ENCODE data around the gene SP1. TPM values are rescaled to one million over a fixed set of nuclear protein-coding genes. Genes with fewer than 3 reads are reported as not detected.

Gene SP1
- total and polyA plus RNA-seq, 9 of the 15 experiments (the other 6 are each of a cell fraction or from before 2014, with no cell fraction given): 8.0 to 65.5 (median 41.6) TPM

- ATAC-seq (no peak), DNase-seq (ENCODE audit: extremely low read depth in 1 of 4, low spot score in 3 of 4) (no peak), FAIRE-seq (no peak)
- peaks cover 21% of the 10 kb centered on the region for H4K20me1 ChIP-seq (replicated peaks; ENCODE audit: control insufficient read depth, insufficient read depth, low read length)
- H3K4me1 ChIP-seq (replicated peaks in 1 of 2; ENCODE audit: control insufficient read depth in 2 of 2, insufficient read depth in 2 of 2, low read length in 2 of 2): peaks cover 0 to 3% of the 10 kb centered on the region in 2 experiments; a peak in 1 of 5 replicates
- in situ Hi-C loops (cut with MboI) (no loop called here), intact Hi-C loops (cut with micrococcal nuclease) (no loop called here)
- H3K4me3 ChIP-seq: no peak overlapping the region
- 78% methylated on average over 2 of the region's 2 CpGs for WGBS (ENCODE audit: insufficient coverage, low coverage, missing lambda C conversion rate)
- peaks cover 80% of the 10 kb centered on the region for H3K79me2 ChIP-seq (ENCODE audit: control insufficient read depth, insufficient read depth, low read length)
- no peak overlapping the region for H3K27ac ChIP-seq (ENCODE audit: extremely low read depth, low read depth, low read length)
- no peak for TF ChIP-seq USF1 (CRISPR knock-in tag; IDR thresholded peaks at IDR 0.05)
- TF ChIP-seq E2F3 (CRISPR knock-in tag; IDR thresholded peaks at IDR 0.05): no peak
- no peak for TF ChIP-seq ARNT (IDR thresholded peaks at IDR 0.05)
- TF ChIP-seq USF2 (CRISPR knock-in tag; IDR thresholded peaks at IDR 0.05): no peak
- no peak for TF ChIP-seq SMAD3 (CRISPR knock-in tag; conservative IDR thresholded peaks at IDR 0.05)
- no peak for TF ChIP-seq CBFB (CRISPR knock-in tag; IDR thresholded peaks at IDR 0.05)
- H3K36me3 ChIP-seq (ENCODE audit: control insufficient read depth, insufficient read depth, low read length): peaks cover 100% of the 10 kb centered on the region
- no peak overlapping the region for H2AFZ ChIP-seq (ENCODE audit: low read depth, low read length)
- no peak overlapping the region for H3K9ac ChIP-seq (ENCODE audit: insufficient read depth in 1 of 2, low read depth in 2 of 2, low read length in 2 of 2)
- ChIA-PET CTCF (ENCODE audit: low intra/inter-chr PET ratio) (interaction anchor here (1.1 kb wide), 1 partner anchor 43 kb away, joined by 3 read pairs; no protein-coding TSS in a partner anchor), POLR2A (interaction anchor here (1.3 to 8.8 kb wide), 4 partner anchors 9 to 35 kb away, joined by 3 to 87 read pairs (median 16); partner anchors contain the start of gene TARBP2)
- TSS peak; percentile 2 for BruUV-seq (replicated peaks)
- H3K27me3 ChIP-seq (ENCODE audit: control insufficient read depth in 2 of 2, insufficient read depth in 2 of 2, low read length in 2 of 2): no peaks in the 10 kb centered on the region
- H3K4me2 ChIP-seq (ENCODE audit: insufficient read depth, low read length): no peak overlapping the region
- H3K9me3 ChIP-seq (replicated peaks; ENCODE audit: control insufficient read depth, insufficient read depth, low read depth, low read length): no peaks in the 10 kb centered on the region
- no peaks in the 10 kb centered on the region for H3K9me1 ChIP-seq (ENCODE audit: control insufficient read depth, insufficient read depth, low read length)
These were observed 85.7 kb downstream of the SP1 start for GRCh38 chr12:53465679-53466078.

Other genes with a start within 250 kb of the SP1 start
Only the 7 nearest of the 16 such genes appear.
- gene PFDN5, start 84.6 kb upstream of the SP1 start, total RNA-seq (2014; rRNA removed): 395 and 475 TPM in 2 replicates
- gene PFDN5, start 84.6 kb upstream of the SP1 start, total RNA-seq (2014; rRNA removed; fragmentation: Illumina TruSeq; extraction: Trizol): 742 and 748 TPM in 2 replicates
- gene PFDN5, start 84.6 kb upstream of the SP1 start, total RNA-seq (2015; rRNA removed; fragmentation: Illumina TruSeq; extraction: Trizol): 576 and 603 TPM in 2 replicates
- 361 and 366 TPM in 2 replicates for gene PFDN5, start 84.6 kb upstream of the SP1 start, total RNA-seq (2021)
- gene PFDN5, start 84.6 kb upstream of the SP1 start, polyA plus RNA-seq (2011; rRNA removed): 988 and 1,156 TPM in 2 replicates
- 540 and 563 TPM in 2 replicates for gene PFDN5, start 84.6 kb upstream of the SP1 start, polyA plus RNA-seq (2014; fragmentation: Illumina TruSeq; extraction: Trizol)
- 1,000 to 10,000 TPM; 1,505 to 1,636 TPM for gene PFDN5, start 84.6 kb upstream of the SP1 start, polyA plus RNA-seq (2014; fragmentation: Nextera tagmentation; extraction: Ambion mirVana)
- 707 and 867 TPM in 2 replicates for gene PFDN5, start 84.6 kb upstream of the SP1 start, polyA plus RNA-seq (2014; rRNA removed)
- gene MYG1, start 80.5 kb upstream of the SP1 start, total RNA-seq (2014; rRNA removed): 1.8 and 2.9 TPM in 2 replicates
- gene MYG1, start 80.5 kb upstream of the SP1 start, total RNA-seq (2014; rRNA removed; fragmentation: Illumina TruSeq; extraction: Trizol): 0.86 and 1.1 TPM in 2 replicates
- 3.0 and 3.3 TPM in 2 replicates for gene MYG1, start 80.5 kb upstream of the SP1 start, total RNA-seq (2015; rRNA removed; fragmentation: Illumina TruSeq; extraction: Trizol)
- 3.9 and 4.6 TPM in 2 replicates for gene MYG1, start 80.5 kb upstream of the SP1 start, total RNA-seq (2021)
- 3.0 and 7.2 TPM in 2 replicates for gene MYG1, start 80.5 kb upstream of the SP1 start, polyA plus RNA-seq (2011; rRNA removed)
- 1.7 and 2.1 TPM in 2 replicates for gene MYG1, start 80.5 kb upstream of the SP1 start, polyA plus RNA-seq (2014; fragmentation: Illumina TruSeq; extraction: Trizol)
- gene MYG1, start 80.5 kb upstream of the SP1 start, polyA plus RNA-seq (2014; fragmentation: Nextera tagmentation; extraction: Ambion mirVana): 1 to 10 TPM in 1 of 2 experiments, under 1 TPM in 1; 0.45 to 1.3 TPM
- gene MYG1, start 80.5 kb upstream of the SP1 start, polyA plus RNA-seq (2014; rRNA removed): 4.9 and 5.6 TPM in 2 replicates
- gene AAAS, start 58.6 kb upstream of the SP1 start, total RNA-seq (2014; rRNA removed): 81.8 and 106 TPM in 2 replicates
- gene AAAS, start 58.6 kb upstream of the SP1 start, total RNA-seq (2014; rRNA removed; fragmentation: Illumina TruSeq; extraction: Trizol): 45.1 and 51.9 TPM in 2 replicates
- gene AAAS, start 58.6 kb upstream of the SP1 start, total RNA-seq (2015; rRNA removed; fragmentation: Illumina TruSeq; extraction: Trizol): 79.8 and 81.1 TPM in 2 replicates
- gene AAAS, start 58.6 kb upstream of the SP1 start, total RNA-seq (2021): 103 and 106 TPM in 2 replicates
- gene AAAS, start 58.6 kb upstream of the SP1 start, polyA plus RNA-seq (2011; rRNA removed): 80.5 and 110 TPM in 2 replicates
- 99.6 and 119 TPM in 2 replicates for gene AAAS, start 58.6 kb upstream of the SP1 start, polyA plus RNA-seq (2014; fragmentation: Illumina TruSeq; extraction: Trizol)
- 100 to 1,000 TPM; 124 to 157 TPM for gene AAAS, start 58.6 kb upstream of the SP1 start, polyA plus RNA-seq (2014; fragmentation: Nextera tagmentation; extraction: Ambion mirVana)
- gene AAAS, start 58.6 kb upstream of the SP1 start, polyA plus RNA-seq (2014; rRNA removed): 95.9 and 103 TPM in 2 replicates
- gene SP7, start 43.8 kb upstream of the SP1 start, total RNA-seq (2014; rRNA removed): not detected in 2 replicates
- not detected in 2 replicates for gene SP7, start 43.8 kb upstream of the SP1 start, total RNA-seq (2014; rRNA removed; fragmentation: Illumina TruSeq; extraction: Trizol)
- not detected in 2 replicates for gene SP7, start 43.8 kb upstream of the SP1 start, total RNA-seq (2015; rRNA removed; fragmentation: Illumina TruSeq; extraction: Trizol)
- gene SP7, start 43.8 kb upstream of the SP1 start, total RNA-seq (2021): not detected in 2 replicates
- gene SP7, start 43.8 kb upstream of the SP1 start, polyA plus RNA-seq (2011; rRNA removed): 0.03 and 0.04 TPM in 2 replicates
- not detected in 2 replicates for gene SP7, start 43.8 kb upstream of the SP1 start, polyA plus RNA-seq (2014; fragmentation: Illumina TruSeq; extraction: Trizol)
- not detected for gene SP7, start 43.8 kb upstream of the SP1 start, polyA plus RNA-seq (2014; fragmentation: Nextera tagmentation; extraction: Ambion mirVana)
- gene SP7, start 43.8 kb upstream of the SP1 start, polyA plus RNA-seq (2014; rRNA removed): not detected in 2 replicates
- 10.3 and 20.9 TPM in 2 replicates for gene AMHR2, start 43.7 kb downstream of the SP1 start, total RNA-seq (2014; rRNA removed)
- gene AMHR2, start 43.7 kb downstream of the SP1 start, total RNA-seq (2014; rRNA removed; fragmentation: Illumina TruSeq; extraction: Trizol): 6.0 and 8.9 TPM in 2 replicates
- 49.7 and 51.2 TPM in 2 replicates for gene AMHR2, start 43.7 kb downstream of the SP1 start, total RNA-seq (2015; rRNA removed; fragmentation: Illumina TruSeq; extraction: Trizol)
- 13.5 and 15.0 TPM in 2 replicates for gene AMHR2, start 43.7 kb downstream of the SP1 start, total RNA-seq (2021)
- 12.9 and 19.8 TPM in 2 replicates for gene AMHR2, start 43.7 kb downstream of the SP1 start, polyA plus RNA-seq (2011; rRNA removed)
- gene AMHR2, start 43.7 kb downstream of the SP1 start, polyA plus RNA-seq (2014; fragmentation: Illumina TruSeq; extraction: Trizol): 26.5 and 28.0 TPM in 2 replicates
- gene AMHR2, start 43.7 kb downstream of the SP1 start, polyA plus RNA-seq (2014; fragmentation: Nextera tagmentation; extraction: Ambion mirVana): 10 to 100 TPM; 19.8 to 21.0 TPM
- gene AMHR2, start 43.7 kb downstream of the SP1 start, polyA plus RNA-seq (2014; rRNA removed): 19.3 and 22.7 TPM in 2 replicates
- gene PRR13, start 61.6 kb downstream of the SP1 start, total RNA-seq (2014; rRNA removed): 117 and 153 TPM in 2 replicates
- gene PRR13, start 61.6 kb downstream of the SP1 start, total RNA-seq (2014; rRNA removed; fragmentation: Illumina TruSeq; extraction: Trizol): 202 and 204 TPM in 2 replicates
- gene PRR13, start 61.6 kb downstream of the SP1 start, total RNA-seq (2015; rRNA removed; fragmentation: Illumina TruSeq; extraction: Trizol): 226 and 244 TPM in 2 replicates
- 329 and 341 TPM in 2 replicates for gene PRR13, start 61.6 kb downstream of the SP1 start, total RNA-seq (2021)
- 209 and 216 TPM in 2 replicates for gene PRR13, start 61.6 kb downstream of the SP1 start, polyA plus RNA-seq (2011; rRNA removed)
- 527 and 637 TPM in 2 replicates for gene PRR13, start 61.6 kb downstream of the SP1 start, polyA plus RNA-seq (2014; fragmentation: Illumina TruSeq; extraction: Trizol)
- 100 to 1,000 TPM; 570 to 835 TPM for gene PRR13, start 61.6 kb downstream of the SP1 start, polyA plus RNA-seq (2014; fragmentation: Nextera tagmentation; extraction: Ambion mirVana)
- 285 and 301 TPM in 2 replicates for gene PRR13, start 61.6 kb downstream of the SP1 start, polyA plus RNA-seq (2014; rRNA removed)
- 130 and 137 TPM in 2 replicates for gene PCBP2, start 71.9 kb downstream of the SP1 start, total RNA-seq (2014; rRNA removed)
- gene PCBP2, start 71.9 kb downstream of the SP1 start, total RNA-seq (2014; rRNA removed; fragmentation: Illumina TruSeq; extraction: Trizol): 190 and 191 TPM in 2 replicates
- gene PCBP2, start 71.9 kb downstream of the SP1 start, total RNA-seq (2015; rRNA removed; fragmentation: Illumina TruSeq; extraction: Trizol): 181 and 194 TPM in 2 replicates
- gene PCBP2, start 71.9 kb downstream of the SP1 start, total RNA-seq (2021): 748 and 810 TPM in 2 replicates
- 340 and 350 TPM in 2 replicates for gene PCBP2, start 71.9 kb downstream of the SP1 start, polyA plus RNA-seq (2011; rRNA removed)
- gene PCBP2, start 71.9 kb downstream of the SP1 start, polyA plus RNA-seq (2014; fragmentation: Illumina TruSeq; extraction: Trizol): 802 and 831 TPM in 2 replicates
- 100 to 1,000 TPM; 254 to 328 TPM for gene PCBP2, start 71.9 kb downstream of the SP1 start, polyA plus RNA-seq (2014; fragmentation: Nextera tagmentation; extraction: Ambion mirVana)
- gene PCBP2, start 71.9 kb downstream of the SP1 start, polyA plus RNA-seq (2014; rRNA removed): 356 and 362 TPM in 2 replicates